ENCODE data around the gene ELFN2. TPM values are rescaled to one million over a fixed set of nuclear protein-coding genes. Genes with fewer than 3 reads are reported as not detected.
A peak's percentile ranks its signal among the peaks of the same experiment; 100 is the strongest.

ELFN2 gene
- polyA plus RNA-seq, 3 donors, result 0.01 TPM; not detected in 2

DNA sequence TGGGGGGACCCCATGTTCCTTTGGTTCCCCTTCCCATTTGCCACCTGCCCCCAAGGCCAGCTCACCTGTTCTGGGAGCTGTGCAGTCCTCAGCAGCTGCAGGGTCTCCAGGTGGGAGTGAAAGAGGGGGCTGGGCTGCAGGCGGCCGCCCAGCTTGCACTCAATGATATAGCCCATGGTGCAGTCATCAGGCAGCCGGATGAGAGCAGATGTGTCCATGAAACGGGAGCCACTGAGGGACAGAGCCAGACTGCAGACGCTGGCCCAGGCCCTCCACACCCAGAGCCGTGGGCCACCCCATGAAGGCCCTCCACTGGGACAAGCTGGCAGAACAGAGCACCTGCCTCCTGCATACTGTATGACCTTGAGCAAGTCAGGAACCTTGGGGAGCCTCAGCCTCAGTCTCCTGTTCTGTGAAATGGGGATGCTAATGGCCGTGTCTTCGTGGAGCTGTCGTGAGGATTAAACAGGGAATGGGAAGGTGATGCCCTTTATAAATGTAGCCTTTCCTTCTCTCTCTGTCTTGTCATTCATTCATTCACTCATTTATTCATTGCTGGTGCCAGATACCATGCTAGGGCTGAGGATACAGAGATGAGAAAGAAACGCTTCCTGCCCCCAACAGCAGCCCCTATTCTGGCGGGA, 47.3 kb upstream of the ELFN2 start:
- H3K9me3 Mint-ChIP-seq, result no peaks in the 10 kb centered on the region
- H3K36me3 Mint-ChIP-seq, result peaks cover 74 to 100% of the 10 kb centered on the region in 2 donors
- H3K4me3 Mint-ChIP-seq, result peak overlapping the region in 1 of 2 donors; percentile 10
- no peaks in the 10 kb centered on the region for H3K4me1 Mint-ChIP-seq
- H3K27ac Mint-ChIP-seq, result no peak overlapping the region
- Histone ChIP-seq H3K4me2 (replicated peaks; ENCODE audit: extremely low read depth, low read length, poor library complexity, severe bottlenecking) (no peak overlapping the region), H3K79me2 (ENCODE audit: insufficient read depth, low read length) (peaks cover 6% of the 10 kb centered on the region), H2AFZ (ENCODE audit: insufficient read depth, low read depth, low read length, poor library complexity, severe bottlenecking) (no peak overlapping the region), H3K27me3 (ENCODE audit: control insufficient read depth in 2 of 2, insufficient read depth in 2 of 2, low read length in 2 of 2) (no peaks in the 10 kb centered on the region), H3K9ac (ENCODE audit: insufficient read depth, low read length, poor library complexity, severe bottlenecking) (no peak overlapping the region), H3K36me3 (replicated peaks in 1 of 2; ENCODE audit: control insufficient read depth in 1 of 2, insufficient read depth in 2 of 2, low read length in 2 of 2) (peaks cover 83 to 100% of the 10 kb centered on the region in 2 donors), H3K27ac (ENCODE audit: low read depth in 1 of 2, low read length in 2 of 2) (no peak overlapping the region), H4K20me1 (ENCODE audit: insufficient read depth, low read length) (peaks cover 96% of the 10 kb centered on the region), H3K4me1 (ENCODE audit: control insufficient read depth in 1 of 2, insufficient read depth in 2 of 2, low read length in 2 of 2) (no peaks in the 10 kb centered on the region), H3K9me3 (replicated peaks in 1 of 2; ENCODE audit: control insufficient read depth in 1 of 2, insufficient read depth in 1 of 2, low read length in 2 of 2) (no peaks in the 10 kb centered on the region), H3K4me3 (replicated peaks in 1 of 3; ENCODE audit: low read depth in 2 of 3, low read length in 3 of 3) (no peak overlapping the region)
- intact Hi-C loops (cut with micrococcal nuclease), result no loop called here
- TF ChIP-seq, protein P1, sequence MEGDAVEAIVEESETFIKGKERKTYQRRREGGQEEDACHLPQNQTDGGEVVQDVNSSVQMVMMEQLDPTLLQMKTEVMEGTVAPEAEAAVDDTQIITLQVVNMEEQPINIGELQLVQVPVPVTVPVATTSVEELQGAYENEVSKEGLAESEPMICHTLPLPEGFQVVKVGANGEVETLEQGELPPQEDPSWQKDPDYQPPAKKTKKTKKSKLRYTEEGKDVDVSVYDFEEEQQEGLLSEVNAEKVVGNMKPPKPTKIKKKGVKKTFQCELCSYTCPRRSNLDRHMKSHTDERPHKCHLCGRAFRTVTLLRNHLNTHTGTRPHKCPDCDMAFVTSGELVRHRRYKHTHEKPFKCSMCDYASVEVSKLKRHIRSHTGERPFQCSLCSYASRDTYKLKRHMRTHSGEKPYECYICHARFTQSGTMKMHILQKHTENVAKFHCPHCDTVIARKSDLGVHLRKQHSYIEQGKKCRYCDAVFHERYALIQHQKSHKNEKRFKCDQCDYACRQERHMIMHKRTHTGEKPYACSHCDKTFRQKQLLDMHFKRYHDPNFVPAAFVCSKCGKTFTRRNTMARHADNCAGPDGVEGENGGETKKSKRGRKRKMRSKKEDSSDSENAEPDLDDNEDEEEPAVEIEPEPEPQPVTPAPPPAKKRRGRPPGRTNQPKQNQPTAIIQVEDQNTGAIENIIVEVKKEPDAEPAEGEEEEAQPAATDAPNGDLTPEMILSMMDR (IDR thresholded peaks at IDR 0.05), result no peak
- no peak for DNase-seq
- peaks cover 0 to 2% (median 0%) of the 10 kb centered on the region in 3 donors for H3K27me3 Mint-ChIP-seq (ENCODE audit: low read depth in 3 of 3)
- 97% methylated on average over 5 of the region's 11 CpGs for WGBS (ENCODE audit: insufficient coverage)

DNA sequence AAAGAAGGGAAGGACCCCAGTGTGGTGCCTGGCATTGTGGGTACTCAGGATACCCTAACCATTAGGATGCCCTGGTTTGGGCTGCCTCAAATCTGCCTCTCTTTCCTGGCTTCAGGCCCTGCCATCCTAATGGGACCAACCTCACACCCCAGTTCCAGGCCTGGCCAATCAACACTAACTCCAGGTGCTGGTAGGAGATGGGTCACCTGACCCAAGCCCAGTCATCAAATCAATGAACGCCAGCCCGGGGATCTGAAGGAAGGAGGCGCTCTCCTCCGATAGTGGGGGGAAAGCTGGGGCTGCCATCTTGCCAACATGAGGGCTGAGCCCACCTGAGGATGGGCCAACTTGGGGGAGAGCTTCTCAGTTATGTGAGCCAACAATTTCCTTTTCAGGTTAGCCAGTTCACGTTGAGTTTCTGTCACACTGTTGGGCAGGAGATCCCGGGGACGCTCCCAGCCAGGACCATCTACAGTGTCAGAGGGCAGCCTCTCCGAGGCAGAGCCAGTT, 46.2 kb upstream of the ELFN2 start:
- no peaks in the 10 kb centered on the region for H3K9me3 Mint-ChIP-seq
- Histone ChIP-seq H2AFZ (ENCODE audit: insufficient read depth, low read depth, low read length, poor library complexity, severe bottlenecking) (no peak overlapping the region), H3K27ac (ENCODE audit: low read depth in 1 of 2, low read length in 2 of 2) (no peak overlapping the region), H3K36me3 (replicated peaks in 1 of 2; ENCODE audit: control insufficient read depth in 1 of 2, insufficient read depth in 2 of 2, low read length in 2 of 2) (peaks cover 80 to 99% of the 10 kb centered on the region in 2 donors), H4K20me1 (ENCODE audit: insufficient read depth, low read length) (peaks cover 96% of the 10 kb centered on the region), H3K4me2 (replicated peaks; ENCODE audit: extremely low read depth, low read length, poor library complexity, severe bottlenecking) (no peak overlapping the region), H3K27me3 (ENCODE audit: control insufficient read depth in 2 of 2, insufficient read depth in 2 of 2, low read length in 2 of 2) (no peaks in the 10 kb centered on the region), H3K4me3 (replicated peaks in 1 of 3; ENCODE audit: low read depth in 2 of 3, low read length in 3 of 3) (no peak overlapping the region), H3K79me2 (ENCODE audit: insufficient read depth, low read length) (no peaks in the 10 kb centered on the region), H3K9me3 (replicated peaks in 1 of 2; ENCODE audit: control insufficient read depth in 1 of 2, insufficient read depth in 1 of 2, low read length in 2 of 2) (no peaks in the 10 kb centered on the region), H3K9ac (ENCODE audit: insufficient read depth, low read length, poor library complexity, severe bottlenecking) (no peak overlapping the region), H3K4me1 (ENCODE audit: control insufficient read depth in 1 of 2, insufficient read depth in 2 of 2, low read length in 2 of 2) (no peaks in the 10 kb centered on the region)
- DNase-seq, result no peak
- H3K4me1 Mint-ChIP-seq, result no peaks in the 10 kb centered on the region
- peaks cover 75 to 100% of the 10 kb centered on the region in 2 donors for H3K36me3 Mint-ChIP-seq
- intact Hi-C loops (cut with micrococcal nuclease), result no loop called here
- 94% methylated on average over 4 of the region's 8 CpGs for WGBS (ENCODE audit: insufficient coverage)
- TF ChIP-seq, protein P1 (IDR thresholded peaks at IDR 0.05), result no peak
- H3K27me3 Mint-ChIP-seq (ENCODE audit: low read depth in 3 of 3), result peaks cover 0 to 2% (median 0%) of the 10 kb centered on the region in 3 donors
- H3K27ac Mint-ChIP-seq, result peak overlapping the region in 1 of 7 donors; percentile 46
- H3K4me3 Mint-ChIP-seq, result no peak overlapping the region
